Endothelial cell (in vitro differentiated cells): ENCODE data around the gene KCTD20. TPM values are rescaled to one million over a fixed set of nuclear protein-coding genes. Genes with fewer than 3 reads are reported as not detected.

ENCODE experiments used
- DNase-seq: peaks from one replicate; pipeline ENCODE4 v3.0.0; 2021; ENCODE audit warnings: low spot score
- H3K27ac Mint-ChIP-seq: one replicate; pipeline ENCODE4 v1.8.0; 2021; ENCODE audit warnings: mixed read lengths, inconsistent platforms; ENCODE audit not compliant: unreplicated experiment
- H3K27me3 Mint-ChIP-seq: one replicate; pipeline ENCODE4 v1.8.0; 2021; ENCODE audit warnings: mild to moderate bottlenecking, moderate library complexity, mixed read lengths, inconsistent platforms; ENCODE audit not compliant: unreplicated experiment
- H3K36me3 Mint-ChIP-seq: one replicate; pipeline ENCODE4 v1.8.0; 2021; ENCODE audit warnings: mild to moderate bottlenecking, low read depth, mixed read lengths, inconsistent platforms; ENCODE audit not compliant: unreplicated experiment
- H3K4me1 Mint-ChIP-seq: one replicate; pipeline ENCODE4 v1.8.0; 2021; ENCODE audit warnings: mild to moderate bottlenecking, mixed read lengths, inconsistent platforms; ENCODE audit not compliant: unreplicated experiment
- H3K4me3 Mint-ChIP-seq: one replicate; pipeline ENCODE4 v1.8.0; 2021; ENCODE audit warnings: mild to moderate bottlenecking, mixed read lengths, inconsistent platforms; ENCODE audit not compliant: unreplicated experiment
- H3K9me3 Mint-ChIP-seq: one replicate; pipeline ENCODE4 v1.8.0; 2021; ENCODE audit warnings: mixed read lengths, inconsistent platforms; ENCODE audit not compliant: unreplicated experiment
- CTCF ChIP-seq: fragments of 200-600 bp; sonication (generic); IDR thresholded peaks from one replicate; pipeline ENCODE4 v1.5.0; 2021; ENCODE audit warnings: antibody characterized with exemption; ENCODE audit not compliant: unreplicated experiment
- total RNA-seq: library from RNA; stranded (reverse); fragmentation: NEBNext Ultra II Directional; extraction: Animal tissue kit (Norgen Biotek cat#: 25700); gene quantifications from one replicate; pipeline ENCODE4 v1.2.1, GENCODE V29; 2021; ENCODE audit not compliant: unreplicated experiment

The KCTD20 gene
- total RNA-seq, 1 donor from 2014 or later = 43.0 TPM

GRCh38 chr6:36492092-36492491 is 49.3 kb downstream of the KCTD20 start:
- no peak overlapping the region for H3K27ac Mint-ChIP-seq
- H3K4me3 Mint-ChIP-seq = no peak overlapping the region
- TF ChIP-seq CTCF = no peak
- peaks cover 46% of the 10 kb centered on the region for H3K36me3 Mint-ChIP-seq
- DNase-seq = no peak
- H3K9me3 Mint-ChIP-seq = no peaks in the 10 kb centered on the region
- peaks cover 6% of the 10 kb centered on the region for H3K4me1 Mint-ChIP-seq
- H3K27me3 Mint-ChIP-seq = peaks cover 3% of the 10 kb centered on the region

- no peak overlapping the region for H3K27ac Mint-ChIP-seq
- DNase-seq = no peak
- H3K36me3 Mint-ChIP-seq = peaks cover 46% of the 10 kb centered on the region
- peaks cover 5% of the 10 kb centered on the region for H3K27me3 Mint-ChIP-seq
- TF ChIP-seq CTCF = no peak
- no peak overlapping the region for H3K4me3 Mint-ChIP-seq
- no peaks in the 10 kb centered on the region for H3K9me3 Mint-ChIP-seq
- peaks cover 6% of the 10 kb centered on the region for H3K4me1 Mint-ChIP-seq
Observed at GRCh38 chr6:36492621-36493020, 49.8 kb downstream of the KCTD20 start.

GRCh38 chr6:36493319-36493718 is 50.5 kb downstream of the KCTD20 start:
- peak overlapping the region; percentile 7 for H3K4me3 Mint-ChIP-seq
- peaks cover 47% of the 10 kb centered on the region for H3K36me3 Mint-ChIP-seq
- H3K27ac Mint-ChIP-seq = no peak overlapping the region
- TF ChIP-seq CTCF = no peak
- peaks cover 5% of the 10 kb centered on the region for H3K27me3 Mint-ChIP-seq
- H3K9me3 Mint-ChIP-seq = no peaks in the 10 kb centered on the region
- no peak for DNase-seq
- H3K4me1 Mint-ChIP-seq = peaks cover 6% of the 10 kb centered on the region

GRCh38 chr6:36493859-36494258 is 51.1 kb downstream of the KCTD20 start:
- Mint-ChIP-seq H3K27ac (peak overlapping the region; percentile 15), H3K4me3 (peak overlapping the region; percentile 7), H3K9me3 (no peaks in the 10 kb centered on the region), H3K4me1 (peaks cover 6% of the 10 kb centered on the region), H3K36me3 (peaks cover 47% of the 10 kb centered on the region), H3K27me3 (peaks cover 5% of the 10 kb centered on the region)
- DNase-seq = no peak
- no peak for TF ChIP-seq CTCF

GRCh38 chr6:36495086-36495485 is 52.3 kb downstream of the KCTD20 start:
- Mint-ChIP-seq H3K9me3 (no peaks in the 10 kb centered on the region), H3K36me3 (peaks cover 47% of the 10 kb centered on the region), H3K4me1 (peaks cover 6% of the 10 kb centered on the region), H3K27ac (peak overlapping the region; percentile 2), H3K4me3 (no peak overlapping the region), H3K27me3 (peaks cover 5% of the 10 kb centered on the region)
- no peak for DNase-seq
- no peak for TF ChIP-seq CTCF
